Activated CD8-positive, alpha-beta memory T cell treated with anti-CD3 and anti-CD28 coated beads for 36 hours (primary cell): ENCODE results near the gene ZNF597. TPM values are rescaled to one million over a fixed set of nuclear protein-coding genes. Genes with fewer than 3 reads are reported as not detected.

Source experiments
- CTCF ChIA-PET: fragments of 350-600 bp; sonication (Branson Sonifier 250); formaldehyde crosslinking; loops from one replicate; lab custom pipeline; 2021; ENCODE audit warnings: antibody characterized with exemption; lab: Charles Lee
- POLR2A ChIA-PET: fragments of 350-600 bp; sonication (Branson Sonifier 250); formaldehyde crosslinking; loops from one replicate; lab custom pipeline; 2021; ENCODE audit warnings: antibody characterized with exemption; lab: Charles Lee
- total RNA-seq, 2 experiments: library from RNA; stranded (reverse); gene quantifications; one replicate each; pipeline ENCODE4 v1.2.3, GENCODE V29; 2021

ZNF597 gene
- total RNA-seq, 2 experiments from 2014 or later = 1.9 to 2.2 TPM

- CTCF ChIA-PET = no interaction called here
- POLR2A ChIA-PET = interaction anchor here (0.5 kb wide), 1 partner anchor 308 kb away, joined by 3 read pairs; no protein-coding TSS in a partner anchor
Measured at GRCh38 chr16:3459401-3460090, 16.2 kb upstream of the ZNF597 start.

GRCh38 chr16:3458852-3459361 lies 15.6 kb upstream of the ZNF597 start:
- POLR2A ChIA-PET = interaction anchor here (0.5 to 0.6 kb wide), 2 partner anchors 46 to 49 kb away, joined by 3 to 6 read pairs; no protein-coding TSS in a partner anchor
- CTCF ChIA-PET = no interaction called here

GRCh38 chr16:3458278-3458851 lies 15.1 kb upstream of the ZNF597 start:
- ChIA-PET POLR2A (interaction anchor here (0.5 to 0.6 kb wide), 2 partner anchors 47 to 49 kb away, joined by 3 to 6 read pairs; no protein-coding TSS in a partner anchor), CTCF (no interaction called here)

- ChIA-PET POLR2A (interaction anchor here (0.9 to 1.2 kb wide), 2 partner anchors 14 to 57 kb away, joined by 3 to 5 read pairs; partner anchors contain the start of genes NAA60, ZNF174, ZNF597 and ZSCAN32), CTCF (interaction anchor here (0.9 to 1.0 kb wide), 2 partner anchors 13 to 16 kb away, joined by 3 to 4 read pairs; no protein-coding TSS in a partner anchor)
Measured at GRCh38 chr16:3457434-3458252, 14.3 kb upstream of the ZNF597 start.

- ChIA-PET POLR2A (no interaction called here), CTCF (no interaction called here)
Measured at GRCh38 chr16:3454631-3455147, 11.4 kb upstream of the ZNF597 start.

- CTCF ChIA-PET = no interaction called here
- POLR2A ChIA-PET = interaction anchor here (0.5 kb wide), 1 partner anchor 132 kb away, joined by 3 read pairs; no protein-coding TSS in a partner anchor
Measured at GRCh38 chr16:3454093-3454492, 10.8 kb upstream of the ZNF597 start.

GRCh38 chr16:3444032-3444388 lies 706 bp upstream of the ZNF597 start:
- ChIA-PET CTCF (interaction anchor here (1.3 kb wide), 1 partner anchor 13 kb away, joined by 4 read pairs; no protein-coding TSS in a partner anchor), POLR2A (interaction anchor here (0.5 to 2.0 kb wide), 8 partner anchors 13 to 256 kb away, joined by 3 to 9 read pairs (median 3); partner anchors contain the start of genes ZNF174, ZNF263 and ZSCAN32)

GRCh38 chr16:3439637-3440036 lies 3.7 kb downstream of the ZNF597 start:
- ChIA-PET POLR2A (no interaction called here), CTCF (no interaction called here)

GRCh38 chr16:3434373-3434772 lies 8.9 kb downstream of the ZNF597 start:
- ChIA-PET POLR2A (interaction anchor here (0.6 kb wide), 1 partner anchor 111 kb away, joined by 3 read pairs; no protein-coding TSS in a partner anchor), CTCF (no interaction called here)

GRCh38 chr16:3431779-3432219 lies 11.5 kb downstream of the ZNF597 start:
- ChIA-PET CTCF (no interaction called here), POLR2A (no interaction called here)

GRCh38 chr16:3413730-3414379 lies 29.4 kb downstream of the ZNF597 start:
- ChIA-PET CTCF (no interaction called here), POLR2A (no interaction called here)

- ChIA-PET CTCF (no interaction called here), POLR2A (no interaction called here)
Measured at GRCh38 chr16:3408561-3409197, 34.6 kb downstream of the ZNF597 start.

GRCh38 chr16:3401719-3402397 lies 41.4 kb downstream of the ZNF597 start:
- CTCF ChIA-PET = interaction anchor here (1.0 to 1.2 kb wide), 3 partner anchors 18 to 384 kb away, joined by 3 to 4 read pairs (median 3); partner anchors contain the start of gene CLDN6
- POLR2A ChIA-PET = interaction anchor here (0.6 to 1.9 kb wide), 4 partner anchors 42 to 97 kb away, joined by 3 to 9 read pairs (median 4); partner anchors contain the start of genes NAA60, TIGD7, ZNF597 and ZNF75A

GRCh38 chr16:3400779-3401688 lies 42.3 kb downstream of the ZNF597 start, which contains the start of the genes ZNF174 and ZSCAN32:
Gene ZNF174 (plus strand): TSS chr16:3401215. CDS start chr16:3402005, 790 bp downstream.
Gene ZSCAN32 (minus strand): TSS chr16:3401004. CDS start chr16:3397557, 3,447 bp downstream.
- CTCF ChIA-PET = interaction anchor here (0.6 to 1.2 kb wide), 5 partner anchors 9 to 383 kb away, joined by 3 to 4 read pairs (median 3); partner anchors contain the start of gene CLDN6
- POLR2A ChIA-PET = interaction anchor here (0.5 to 1.9 kb wide), 6 partner anchors 15 to 96 kb away, joined by 3 to 9 read pairs (median 4); partner anchors contain the start of genes NAA60, TIGD7, ZNF597 and ZNF75A

- POLR2A ChIA-PET = interaction anchor here (0.5 to 1.9 kb wide), 4 partner anchors 21 to 95 kb away, joined by 3 to 9 read pairs (median 4); partner anchors contain the start of genes NAA60, TIGD7, ZNF597 and ZNF75A
- CTCF ChIA-PET = interaction anchor here (0.6 kb wide), 2 partner anchors 10 to 112 kb away, joined by 3 read pairs; no protein-coding TSS in a partner anchor
Measured at GRCh38 chr16:3400446-3400778, 42.9 kb downstream of the ZNF597 start.
